GM19099 (cell line): ENCODE measurements around the gene MPPE1.

Experiments
- POLR2A ChIP-seq: IDR thresholded peaks from 3 replicates; pipeline ENCODE4 v1.6.1; 2011; ENCODE audit warnings: low read depth; ENCODE audit not compliant: insufficient read length; ENCODE audit errors: extremely low read depth

Gene MPPE1

DNA sequence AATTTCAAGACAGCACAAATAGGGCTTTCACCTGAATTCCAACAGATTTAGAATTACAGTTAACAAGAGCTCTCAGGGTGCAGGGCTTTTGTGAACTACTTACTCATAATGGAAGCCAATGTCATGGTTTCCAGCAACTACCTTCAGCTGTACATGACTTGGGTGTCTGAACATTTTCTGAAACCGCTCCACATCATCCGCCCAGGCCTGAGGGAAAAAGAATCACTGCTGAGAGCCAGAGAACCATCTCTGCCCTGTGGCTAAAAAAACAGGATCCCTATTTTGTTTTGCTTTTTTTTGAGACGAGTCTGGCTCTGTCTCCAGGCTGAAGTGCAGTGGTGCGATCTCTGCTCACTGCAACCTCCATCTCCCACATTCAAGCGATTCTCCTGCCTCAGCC, 18.8 kb downstream of the MPPE1 start:
- no peak for TF ChIP-seq POLR2A

DNA sequence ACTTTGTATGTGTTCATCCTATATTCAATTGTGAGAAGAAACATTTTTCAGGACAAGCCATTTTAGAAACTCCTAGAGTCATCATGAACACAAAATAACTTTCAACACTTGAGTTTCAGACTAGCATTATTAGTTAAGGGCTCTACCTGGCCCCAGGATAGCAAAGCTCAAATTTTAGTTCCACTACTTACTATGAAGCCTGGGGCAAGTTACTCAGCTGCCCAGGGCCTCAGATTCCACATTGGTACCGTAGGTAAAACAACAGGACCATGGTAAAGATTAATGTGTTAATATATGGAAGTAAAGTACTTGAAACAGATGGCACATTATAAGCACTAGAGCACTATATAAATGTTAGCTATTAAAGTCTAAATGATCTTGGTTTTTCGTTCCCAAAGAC, 19.4 kb downstream of the MPPE1 start:
- TF ChIP-seq POLR2A = no peak

DNA sequence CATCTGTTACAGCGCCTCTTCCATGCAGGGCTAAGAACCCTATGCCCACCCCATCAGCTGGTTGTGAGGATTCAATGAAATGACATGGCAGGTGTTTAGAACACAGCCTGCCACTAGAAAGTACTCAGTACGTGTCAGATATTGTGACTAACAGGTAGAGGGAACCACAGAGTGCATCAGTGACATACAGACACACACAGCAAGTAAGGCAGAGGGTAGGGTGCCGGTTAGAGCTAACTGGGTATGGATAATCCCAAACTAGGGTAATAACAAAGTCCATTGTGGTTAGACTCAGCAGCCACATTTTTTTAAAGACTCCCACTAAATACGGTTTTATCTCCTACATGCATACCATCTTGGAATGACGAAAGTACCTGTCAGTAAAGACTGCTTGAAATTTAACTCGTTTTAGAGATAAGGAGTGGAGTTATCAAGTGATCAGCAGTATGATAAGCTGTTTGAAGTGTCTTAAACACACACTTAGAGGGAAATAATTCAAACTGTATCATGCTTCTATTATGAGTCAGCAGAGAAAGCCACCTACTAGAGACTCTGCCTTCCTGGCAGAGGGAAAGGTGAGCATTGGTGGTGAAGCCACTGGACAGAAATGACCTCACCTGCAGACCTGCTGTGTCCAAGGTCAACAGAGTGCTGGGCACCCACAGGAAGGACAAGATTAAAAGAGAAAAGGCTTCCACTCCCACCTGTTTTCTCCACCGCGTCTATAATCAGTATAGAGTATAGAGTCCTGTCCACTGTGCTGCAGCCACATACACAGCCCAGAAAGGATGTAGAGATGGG, 20.6 kb downstream of the MPPE1 start:
- TF ChIP-seq POLR2A = no peak

- no peak for TF ChIP-seq POLR2A
These were observed 21.5 kb downstream of the MPPE1 start for GRCh38 chr18:11886577-11887110.

DNA sequence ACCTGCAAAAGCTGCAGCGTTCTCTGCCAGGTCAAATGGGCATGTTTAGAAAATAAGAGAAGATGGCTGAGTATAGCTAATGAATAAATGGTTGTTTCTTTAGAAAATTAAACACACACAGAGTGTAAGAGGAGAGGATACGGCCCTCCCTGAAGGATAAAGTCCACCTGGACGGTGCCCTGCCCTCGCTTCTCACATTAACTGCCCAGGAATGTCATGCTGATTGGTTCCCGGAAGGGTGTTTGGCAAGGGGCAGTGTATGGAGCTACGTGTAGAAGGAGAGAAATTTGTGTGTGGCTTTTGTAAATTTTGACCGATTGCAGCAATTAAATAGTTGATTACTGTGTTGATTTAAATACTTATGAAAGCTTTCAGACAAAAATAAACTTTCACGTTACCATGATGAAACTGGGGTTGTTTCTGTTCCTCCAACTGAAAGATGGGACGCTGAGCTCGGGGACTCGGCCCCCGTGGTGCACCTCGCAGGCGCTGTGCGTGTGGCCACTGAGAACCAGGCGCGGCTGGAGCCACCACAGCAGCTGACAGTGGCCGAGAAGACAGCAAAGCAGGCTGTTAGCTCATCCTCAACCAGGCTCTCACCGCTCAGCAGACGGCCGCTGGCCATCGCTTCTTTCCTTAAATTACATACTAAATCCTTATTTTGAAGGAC, 22.7 kb downstream of the MPPE1 start:
- no peak for TF ChIP-seq POLR2A

- no peak for TF ChIP-seq POLR2A
These were observed 23.6 kb downstream of the MPPE1 start for GRCh38 chr18:11884396-11885030.

- TF ChIP-seq POLR2A = no peak
These were observed 25.0 kb downstream of the MPPE1 start for GRCh38 chr18:11883153-11883552.

DNA sequence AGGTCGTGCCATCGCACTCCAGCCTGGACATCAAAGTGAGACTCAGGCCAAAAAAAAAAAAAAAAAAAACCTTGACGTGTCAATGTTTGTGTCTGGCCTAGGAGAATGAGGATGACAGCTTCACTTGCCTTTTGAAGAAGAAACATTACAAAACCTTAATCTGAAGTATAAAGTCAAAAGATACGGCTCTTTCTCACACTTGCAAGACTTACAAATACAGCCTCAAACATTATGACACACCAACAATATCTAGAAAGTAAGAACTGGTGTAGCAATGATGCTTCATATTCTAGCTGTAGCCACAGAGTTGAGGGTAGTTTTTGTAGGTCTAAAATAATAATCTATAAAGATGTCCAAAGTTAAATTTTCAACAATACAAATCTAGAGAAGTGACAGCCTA, 25.5 kb downstream of the MPPE1 start:
- no peak for TF ChIP-seq POLR2A

GRCh38 chr18:11880586-11881304, 27.4 kb downstream of the MPPE1 start:
- no peak for TF ChIP-seq POLR2A

DNA sequence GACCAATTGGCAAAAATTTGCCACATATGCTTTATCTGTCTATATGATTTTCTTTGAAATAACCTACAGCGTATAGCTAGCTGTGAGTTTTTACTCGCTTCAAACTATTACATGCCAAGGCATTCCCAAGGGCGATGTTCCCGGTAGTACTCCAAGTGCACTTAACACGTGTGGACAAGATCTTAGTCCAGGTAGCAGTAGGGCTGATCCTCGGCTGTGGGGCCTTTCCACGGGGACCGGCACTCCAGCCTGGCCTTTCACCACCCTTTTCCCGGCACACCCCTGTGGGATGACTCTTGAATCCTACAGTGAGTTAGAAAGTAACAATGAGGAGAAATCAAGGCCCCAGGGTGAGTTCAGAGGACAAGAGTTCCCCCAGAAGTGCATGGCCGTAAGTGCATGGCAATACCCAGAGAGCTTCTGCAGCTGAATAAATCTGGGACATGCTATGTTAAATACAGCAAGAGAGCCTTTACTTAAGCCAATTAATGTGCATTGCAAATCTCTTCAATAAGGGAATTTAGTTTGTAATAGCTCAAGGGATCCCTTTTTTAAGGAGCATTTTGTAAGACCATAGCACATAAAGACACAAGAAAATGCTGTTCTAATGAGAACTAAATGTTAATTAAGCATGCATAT, 30.5 kb downstream of the MPPE1 start:
- TF ChIP-seq POLR2A = no peak

DNA sequence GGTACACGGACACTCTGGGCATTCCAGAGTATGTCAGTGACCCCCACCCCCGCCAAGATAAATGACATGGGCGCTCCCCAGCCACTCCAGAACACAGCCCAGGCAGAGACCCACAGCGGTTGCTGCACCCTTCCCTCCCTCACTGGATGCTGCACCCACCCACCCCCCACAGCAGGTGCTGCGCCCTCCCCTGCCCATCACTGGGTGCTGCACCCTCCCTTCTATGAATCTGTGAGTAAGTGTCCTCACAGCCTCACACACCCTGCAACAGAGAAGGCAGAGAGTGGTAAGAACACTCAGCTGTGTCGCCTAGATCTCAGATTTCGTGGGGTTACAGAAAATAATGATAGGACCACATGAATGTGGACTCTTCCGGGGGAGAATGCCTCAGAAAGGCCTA, 33.4 kb downstream of the MPPE1 start:
- no peak for TF ChIP-seq POLR2A

- TF ChIP-seq POLR2A = no peak
These were observed 34.3 kb downstream of the MPPE1 start for GRCh38 chr18:11873670-11874340.

DNA sequence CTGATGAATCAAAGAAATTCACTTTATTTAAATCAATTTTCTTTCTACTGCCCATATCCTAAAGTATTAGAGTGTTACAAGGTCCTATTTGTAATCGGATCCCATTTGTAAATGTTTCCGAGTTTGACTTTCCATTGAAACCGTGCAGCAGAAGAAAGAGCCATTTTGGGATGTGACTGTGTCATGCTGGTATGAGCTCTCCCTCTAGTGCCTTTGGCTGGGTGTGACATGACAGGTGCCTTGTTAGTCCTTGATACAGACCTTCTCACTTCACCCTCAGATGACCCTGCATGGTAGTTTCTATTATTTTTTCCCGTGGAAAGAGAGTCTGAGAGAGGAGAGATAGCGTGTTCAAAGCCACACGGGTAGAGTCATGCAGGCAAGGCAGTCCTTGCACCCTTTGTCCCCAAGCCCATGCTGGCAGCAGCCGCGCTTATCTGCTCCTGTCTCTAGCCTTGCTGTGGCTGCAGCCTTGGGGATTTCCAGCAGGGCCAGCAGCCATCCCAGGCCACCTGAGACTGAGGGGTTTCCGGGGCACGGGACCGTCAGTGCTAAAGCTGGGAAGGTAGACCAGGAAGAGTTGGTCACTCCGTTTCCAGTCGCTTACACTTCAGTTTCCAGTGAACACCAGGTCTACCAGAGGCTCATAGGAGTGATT, 35.5 kb downstream of the MPPE1 start:
- TF ChIP-seq POLR2A = no peak

DNA sequence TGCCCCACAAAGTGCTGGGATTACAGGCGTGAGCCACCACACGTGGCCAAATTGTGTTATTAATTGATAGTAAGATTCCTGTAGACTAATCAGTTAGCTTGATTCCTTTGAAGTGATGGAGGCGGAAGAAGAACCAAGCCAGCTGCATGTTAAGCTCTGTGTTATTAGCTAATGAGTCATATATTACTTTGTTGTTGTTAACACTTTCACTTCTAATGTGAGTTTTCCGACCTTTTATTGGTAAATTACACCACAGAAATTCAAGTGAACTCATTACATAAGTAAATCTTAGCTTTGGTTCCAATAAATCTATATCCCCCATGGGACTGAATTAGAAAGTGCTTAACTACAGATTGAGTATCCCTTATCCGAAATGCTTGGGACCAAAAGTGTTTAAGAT, 36.6 kb downstream of the MPPE1 start:
- no peak for TF ChIP-seq POLR2A
